Tibial artery (tissue), 4 donors: Measurements from ENCODE around the gene FAM149A.

ENCODE experiments used
- DNase-seq, 2 donors: peaks; one replicate each; pipeline ENCODE4 v3.0.0-alpha.2; 2019
- H3K27ac ChIP-seq, 2 donors: fragments of 200-600 bp; sonication (generic) in 1 of 2; 1 replicate in 1 of 2; 2 replicates in 1 of 2; pipeline ENCODE4 v1.5.1; 2018 to 2019; ENCODE audit warnings: mild to moderate bottlenecking in 1 of 2
- H3K27me3 ChIP-seq, 2 donors: fragments of 200-600 bp; sonication (generic) in 1 of 2; one replicate each; pipeline versions ENCODE4 v1.5.1 to v1.6.0; 2016 to 2019
- H3K36me3 ChIP-seq, 3 donors: fragments of 200-600 bp; sonication (generic) in 2 of 3; one replicate each; pipeline ENCODE4 v1.5.1; 2016 to 2019; ENCODE audit warnings: mild to moderate bottlenecking in 2 of 3
- H3K4me1 ChIP-seq, 4 donors: fragments of 200-600 bp; sonication (generic) in 2 of 4; 1 replicate in 3 of 4; 2 replicates in 1 of 4; pipeline ENCODE4 v1.5.1; 2016 to 2019
- H3K4me3 ChIP-seq, 2 donors: fragments of 200-600 bp; sonication (generic) in 1 of 2; 1 replicate in 1 of 2; 2 replicates in 1 of 2; pipeline ENCODE4 v1.5.1; 2018 to 2019; ENCODE audit warnings: mild to moderate bottlenecking in 2 of 2
- H3K9me3 ChIP-seq, 3 donors: fragments of 200-600 bp; sonication (generic) in 1 of 3; one replicate each; pipeline ENCODE4 v1.5.1; 2016 to 2019
- CTCF ChIP-seq, 2 experiments: fragments of 200-600 bp in 1 of 2; fragments of 450-650 bp in 1 of 2; IDR thresholded peaks; one replicate each; pipeline ENCODE4 v1.5.1; 2017 to 2019; ENCODE audit warnings: antibody characterized with exemption in 2 of 2, mild to moderate bottlenecking in 1 of 2, moderate library complexity in 1 of 2
- intact Hi-C: fragments of 100-400 bp; cut with DNase I; formaldehyde crosslinking; loops from one replicate; pipeline ENCODE4 v1.15.0; 2023; ENCODE audit warnings: low total_unique reads

FAM149A gene

GRCh38 chr4:186202490-186203140 lies 98.1 kb downstream of the FAM149A start:
- peaks cover 0 to 27% (median 0%) of the 10 kb centered on the region in 3 donors for H3K36me3 ChIP-seq
- H3K27me3 ChIP-seq, result no peaks in the 10 kb centered on the region
- no peak for TF ChIP-seq CTCF (IDR thresholded peaks at IDR 0.05)
- intact Hi-C loops, result no loop called here
- no peak overlapping the region for H3K4me3 ChIP-seq
- no peaks in the 10 kb centered on the region for H3K9me3 ChIP-seq
- H3K27ac ChIP-seq, result no peak overlapping the region
- peaks cover 0 to 3% (median 0%) of the 10 kb centered on the region in 4 donors for H3K4me1 ChIP-seq
- no peak for DNase-seq

GRCh38 chr4:186203406-186203805 lies 98.9 kb downstream of the FAM149A start:
- Histone ChIP-seq H3K27ac (peak overlapping the region in 1 of 2 donors; percentile 63), H3K36me3 (peaks cover 0 to 19% (median 0%) of the 10 kb centered on the region in 3 donors), H3K4me1 (peaks cover 0 to 3% (median 0%) of the 10 kb centered on the region in 4 donors), H3K4me3 (peak overlapping the region in 1 of 2 donors; percentile 48), H3K9me3 (no peaks in the 10 kb centered on the region), H3K27me3 (no peaks in the 10 kb centered on the region)
- TF ChIP-seq CTCF (IDR thresholded peaks at IDR 0.05), result no peak
- no peak for DNase-seq
- intact Hi-C loops, result no loop called here

- no peaks in the 10 kb centered on the region for H3K9me3 ChIP-seq
- peak overlapping the region in 1 of 2 donors; percentile 48 for H3K4me3 ChIP-seq
- peaks cover 0 to 3% (median 0%) of the 10 kb centered on the region in 4 donors for H3K4me1 ChIP-seq
- no peak for TF ChIP-seq CTCF (IDR thresholded peaks at IDR 0.05)
- H3K27ac ChIP-seq, result peak overlapping the region in 1 of 2 donors; percentile 63
- no peaks in the 10 kb centered on the region for H3K27me3 ChIP-seq
- H3K36me3 ChIP-seq, result peaks cover 6 to 20% (median 6%) of the 10 kb centered on the region in 3 donors
- DNase-seq, result no peak
- intact Hi-C loops, result no loop called here
These were observed 99.6 kb downstream of the FAM149A start for GRCh38 chr4:186204103-186204559.

- Histone ChIP-seq H3K36me3 (peaks cover 11 to 25% (median 12%) of the 10 kb centered on the region in 3 donors), H3K27me3 (no peaks in the 10 kb centered on the region), H3K4me3 (peak overlapping the region in 1 of 2 donors; percentile 48), H3K27ac (peak overlapping the region in 1 of 2 donors; percentile 63), H3K4me1 (peaks cover 0 to 3% (median 0%) of the 10 kb centered on the region in 4 donors), H3K9me3 (no peaks in the 10 kb centered on the region)
- no peak for TF ChIP-seq CTCF (IDR thresholded peaks at IDR 0.05)
- intact Hi-C loops, result no loop called here
- DNase-seq, result no peak
These were observed 100.2 kb downstream of the FAM149A start for GRCh38 chr4:186204686-186205085.

- no peak for TF ChIP-seq CTCF (IDR thresholded peaks at IDR 0.05)
- intact Hi-C loops, result no loop called here
- Histone ChIP-seq H3K36me3 (peaks cover 16 to 30% (median 16%) of the 10 kb centered on the region in 3 donors), H3K27ac (peak overlapping the region in 1 of 2 donors; percentile 63), H3K27me3 (no peaks in the 10 kb centered on the region), H3K9me3 (no peaks in the 10 kb centered on the region), H3K4me1 (peaks cover 0 to 3% (median 0%) of the 10 kb centered on the region in 4 donors), H3K4me3 (no peak overlapping the region)
- no peak for DNase-seq
These were observed 100.7 kb downstream of the FAM149A start for GRCh38 chr4:186205156-186205555.
